ENCODE data around the gene PNPLA7.

DNA sequence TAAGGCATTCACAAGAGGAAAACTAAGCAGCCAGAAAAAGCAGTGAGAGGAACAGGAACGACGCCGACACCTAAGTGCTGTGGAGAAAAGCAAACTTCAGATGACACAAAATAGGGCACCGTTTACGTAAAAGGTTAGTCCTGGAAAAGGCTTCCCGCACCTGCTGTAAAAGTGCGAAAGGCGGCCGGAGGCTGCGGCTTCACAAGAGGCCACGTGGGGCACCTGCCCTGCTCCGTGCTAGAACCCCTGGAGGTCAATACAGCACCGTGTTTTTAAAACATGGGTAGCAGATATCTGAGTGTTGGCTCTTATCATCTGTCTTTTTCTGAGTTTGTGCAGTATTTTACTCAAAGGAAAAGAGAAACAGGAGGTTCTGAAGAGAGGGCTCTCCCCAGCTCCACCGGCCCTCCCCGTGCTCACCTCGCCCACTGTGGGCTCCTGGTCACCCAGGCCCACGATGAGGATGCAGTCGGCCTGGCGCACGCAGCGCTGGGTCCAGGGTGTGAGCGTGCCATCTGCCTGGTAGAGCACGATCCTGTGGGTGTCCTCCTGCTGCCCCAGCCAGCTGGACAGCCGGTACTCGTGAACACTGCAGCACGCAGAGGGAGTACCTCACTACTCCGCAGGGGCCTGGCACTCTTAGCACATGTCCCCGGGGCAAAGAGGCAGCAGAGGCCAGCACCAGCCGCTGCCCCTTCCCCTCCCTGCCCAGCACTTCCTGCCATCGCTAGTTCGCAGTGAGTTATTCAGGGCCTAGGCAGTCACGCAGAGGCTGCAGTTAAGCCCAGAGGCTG lies 70.1 kb downstream of the PNPLA7 start:
- TF ChIP-seq, protein P1, sequence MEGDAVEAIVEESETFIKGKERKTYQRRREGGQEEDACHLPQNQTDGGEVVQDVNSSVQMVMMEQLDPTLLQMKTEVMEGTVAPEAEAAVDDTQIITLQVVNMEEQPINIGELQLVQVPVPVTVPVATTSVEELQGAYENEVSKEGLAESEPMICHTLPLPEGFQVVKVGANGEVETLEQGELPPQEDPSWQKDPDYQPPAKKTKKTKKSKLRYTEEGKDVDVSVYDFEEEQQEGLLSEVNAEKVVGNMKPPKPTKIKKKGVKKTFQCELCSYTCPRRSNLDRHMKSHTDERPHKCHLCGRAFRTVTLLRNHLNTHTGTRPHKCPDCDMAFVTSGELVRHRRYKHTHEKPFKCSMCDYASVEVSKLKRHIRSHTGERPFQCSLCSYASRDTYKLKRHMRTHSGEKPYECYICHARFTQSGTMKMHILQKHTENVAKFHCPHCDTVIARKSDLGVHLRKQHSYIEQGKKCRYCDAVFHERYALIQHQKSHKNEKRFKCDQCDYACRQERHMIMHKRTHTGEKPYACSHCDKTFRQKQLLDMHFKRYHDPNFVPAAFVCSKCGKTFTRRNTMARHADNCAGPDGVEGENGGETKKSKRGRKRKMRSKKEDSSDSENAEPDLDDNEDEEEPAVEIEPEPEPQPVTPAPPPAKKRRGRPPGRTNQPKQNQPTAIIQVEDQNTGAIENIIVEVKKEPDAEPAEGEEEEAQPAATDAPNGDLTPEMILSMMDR (IDR thresholded peaks at IDR 0.05) = no peak
- TF ChIP-seq POLR2A (IDR thresholded peaks at IDR 0.05) = no peak
